ENCODE data around the gene B3GAT2.

- TF ChIP-seq ZFP30 (CRISPR knock-in tag; IDR thresholded peaks at IDR 0.05) (no peak), PATZ1 (CRISPR knock-in tag; IDR thresholded peaks at IDR 0.05; ENCODE audit: borderline replicate concordance) (no peak), BACH2 (CRISPR knock-in tag; IDR thresholded peaks at IDR 0.05; ENCODE audit: borderline replicate concordance) (no peak), TOX (CRISPR knock-in tag; IDR thresholded peaks at IDR 0.05; ENCODE audit: borderline replicate concordance) (no peak), ZC3H10 (CRISPR knock-in tag; IDR thresholded peaks at IDR 0.05) (no peak), POU6F1 (CRISPR knock-in tag; IDR thresholded peaks at IDR 0.05; ENCODE audit: borderline replicate concordance, low read depth) (no peak), PPARA (CRISPR knock-in tag; IDR thresholded peaks at IDR 0.05; ENCODE audit: borderline replicate concordance) (no peak), ARNTL (CRISPR knock-in tag; IDR thresholded peaks at IDR 0.05; ENCODE audit: borderline replicate concordance, low read depth) (no peak), ISL1 (CRISPR knock-in tag; IDR thresholded peaks at IDR 0.05) (no peak), ZNF70 (CRISPR knock-in tag; IDR thresholded peaks at IDR 0.05) (no peak), GLIS3 (CRISPR knock-in tag; IDR thresholded peaks at IDR 0.05) (no peak), ZFP3 (CRISPR knock-in tag; IDR thresholded peaks at IDR 0.05) (no peak)
These were observed 23.9 kb upstream of the B3GAT2 start for GRCh38 chr6:70980727-70981126.
